ENCODE measurements around the gene DDX19B. TPM values are rescaled to one million over a fixed set of nuclear protein-coding genes. Genes with fewer than 3 reads are reported as not detected.
"Not testable (repeated sequence)": the region's sequence is repeated elsewhere in the genome, so short reads cannot be mapped to it uniquely, and the experiment has no call there.

The DDX19B gene
- total and polyA plus RNA-seq, 7 donors: 15.0 to 21.4 (median 16.0) TPM

DNA sequence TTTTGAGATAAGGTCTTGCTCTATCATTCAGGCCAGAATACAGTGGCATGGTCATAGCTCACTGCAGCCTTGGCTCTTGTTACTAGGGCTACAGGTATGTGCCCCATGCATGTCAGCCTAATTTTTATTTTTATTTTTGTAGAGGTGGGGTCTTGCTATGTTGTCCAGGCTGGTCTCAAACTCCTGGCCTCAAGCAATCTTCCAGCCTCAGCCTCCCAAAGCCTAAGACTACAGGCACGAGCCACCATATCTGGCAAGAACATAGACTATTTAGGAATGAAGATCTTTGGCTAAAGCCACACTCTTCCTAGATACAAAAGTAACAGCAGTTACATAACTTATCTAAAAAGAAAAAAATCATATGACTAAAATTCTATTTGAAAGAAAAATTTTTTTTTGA is 32.1 kb downstream of the DDX19B start:
- ATAC-seq: no peak
- H3K27ac ChIP-seq: no peak overlapping the region
- no peaks in the 10 kb centered on the region for H3K27me3 ChIP-seq (ENCODE audit: insufficient read depth in 3 of 3, low read length in 2 of 3)
- intact Hi-C loops (cut with DNase I): loop anchor here in 1 of 2 donors (5.0 kb wide), 1 partner anchor 321 kb away; no protein-coding TSS in a partner anchor
- H3K36me3 ChIP-seq (ENCODE audit: insufficient read depth in 1 of 2, low read depth in 1 of 2): peaks cover 5 to 95% of the 10 kb centered on the region in 2 donors
- no peaks in the 10 kb centered on the region for H3K9me3 ChIP-seq
- no peak for DNase-seq
- 68 to 97% (median 76%) methylated on average over 1 of the region's 1 CpG for WGBS, 3 donors
- no peak overlapping the region for H3K4me3 ChIP-seq
- H3K4me1 ChIP-seq: no peaks in the 10 kb centered on the region
- no peak for TF ChIP-seq CTCF (IDR thresholded peaks at IDR 0.05)

GRCh38 chr16:70331588-70332358 is 32.8 kb downstream of the DDX19B start:
- peak; percentile 78 to 91 (median 87) for ATAC-seq
- Histone ChIP-seq H3K4me1 (no peaks in the 10 kb centered on the region), H3K36me3 (ENCODE audit: insufficient read depth in 1 of 2, low read depth in 1 of 2) (peaks cover 5 to 95% of the 10 kb centered on the region in 2 donors), H3K27ac (peak overlapping the region; percentile 16), H3K9me3 (no peaks in the 10 kb centered on the region), H3K4me3 (no peak overlapping the region), H3K27me3 (ENCODE audit: insufficient read depth in 3 of 3, low read length in 2 of 3) (no peaks in the 10 kb centered on the region)
- WGBS, 3 donors: 47 to 63% (median 58%) methylated on average over 9 of the region's 9 CpGs
- DNase-seq: peak in 1 of 2 donors; percentile 60
- intact Hi-C loops (cut with DNase I): loop anchor here in 1 of 2 donors (5.0 kb wide), 1 partner anchor 321 kb away; no protein-coding TSS in a partner anchor
- TF ChIP-seq CTCF (IDR thresholded peaks at IDR 0.05): peak; percentile 57

GRCh38 chr16:70332728-70333127 is 33.7 kb downstream of the DDX19B start:
- H3K4me3 ChIP-seq; H3K9me3 ChIP-seq; H3K27me3 ChIP-seq (ENCODE audit: insufficient read depth in 3 of 3, low read length in 2 of 3); H3K27ac ChIP-seq; H3K4me1 ChIP-seq: not testable (repeated sequence)
- H3K36me3 ChIP-seq (ENCODE audit: insufficient read depth in 1 of 2, low read depth in 1 of 2): peaks cover 5 to 90% of the 10 kb centered on the region in 2 donors
- peak in 1 of 2 donors; percentile 38 for DNase-seq
- intact Hi-C loops (cut with DNase I): loop anchor here in 1 of 2 donors (5.0 kb wide), 1 partner anchor 320 kb away; no protein-coding TSS in a partner anchor
- ATAC-seq: peak in 1 of 4 donors; percentile 31
- 71 to 83% (median 77%) methylated on average over 5 to 6 of the region's 12 CpGs for WGBS, 3 donors

GRCh38 chr16:70337814-70338213 is 38.8 kb downstream of the DDX19B start:
- WGBS, 3 donors: 96 to 98% (median 97%) methylated on average over 5 of the region's 5 CpGs
- ATAC-seq: no peak
- no peak for DNase-seq
- Histone ChIP-seq H3K27ac (no peak overlapping the region), H3K9me3 (no peaks in the 10 kb centered on the region), H3K4me3 (no peak overlapping the region), H3K27me3 (ENCODE audit: insufficient read depth in 3 of 3, low read length in 2 of 3) (no peaks in the 10 kb centered on the region), H3K36me3 (ENCODE audit: insufficient read depth in 1 of 2, low read depth in 1 of 2) (peaks cover 5 to 41% of the 10 kb centered on the region in 2 donors), H3K4me1 (no peaks in the 10 kb centered on the region)
- intact Hi-C loops (cut with DNase I): no loop called here
- no peak for TF ChIP-seq CTCF (IDR thresholded peaks at IDR 0.05)

DNA sequence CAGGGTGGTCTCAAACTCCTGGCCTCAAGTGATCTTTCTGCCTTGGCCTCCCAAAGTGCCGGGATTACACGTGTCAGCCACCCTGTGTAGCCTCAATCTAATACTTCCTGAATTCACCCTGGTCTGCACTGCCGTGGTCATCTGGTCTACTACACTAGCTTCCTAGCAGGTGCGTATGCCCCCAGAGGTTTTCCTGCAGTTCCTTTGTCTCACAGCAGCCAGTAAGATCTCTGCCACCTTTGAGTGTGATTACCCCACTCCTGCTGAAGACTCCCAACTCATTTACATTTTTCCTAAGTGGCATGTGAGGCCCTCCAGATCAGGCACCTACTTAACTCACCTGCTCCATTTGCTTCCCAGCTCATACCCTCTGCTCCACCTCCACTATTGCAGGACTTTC is 42.6 kb downstream of the DDX19B start:
- no peak for DNase-seq
- no peak for ATAC-seq
- Histone ChIP-seq H3K27me3 (ENCODE audit: insufficient read depth in 3 of 3, low read length in 2 of 3) (no peaks in the 10 kb centered on the region), H3K36me3 (ENCODE audit: insufficient read depth in 1 of 2, low read depth in 1 of 2) (peaks cover 0 to 7% of the 10 kb centered on the region in 2 donors), H3K27ac (no peak overlapping the region), H3K4me1 (peaks cover 3% of the 10 kb centered on the region), H3K9me3 (no peaks in the 10 kb centered on the region), H3K4me3 (no peak overlapping the region)
- intact Hi-C loops (cut with DNase I): loop anchor here in 1 of 2 donors (5.0 kb wide), 1 partner anchor 39 kb away; no protein-coding TSS in a partner anchor
- no peak for TF ChIP-seq CTCF (IDR thresholded peaks at IDR 0.05)
- WGBS, 3 donors: 73 to 81% (median 79%) methylated on average over 4 of the region's 4 CpGs
